ENCODE results near the gene SLC22A9.
"Not testable (repeated sequence)": the region's sequence is repeated elsewhere in the genome, so short reads cannot be mapped to it uniquely, and the experiment has no call there.

SLC22A9 gene

GRCh38 chr11:63406458-63406857, 36.9 kb downstream of the SLC22A9 start:
- DNase-seq (ENCODE audit: low read depth): no peak
- H3K4me3 ChIP-seq (ENCODE audit: low read depth, low read length): no peak overlapping the region
- no peak for TF ChIP-seq CTCF (conservative IDR thresholded peaks at IDR 0.05; ENCODE audit: low read depth, low read length)

- no peak for TF ChIP-seq CTCF (conservative IDR thresholded peaks at IDR 0.05; ENCODE audit: low read depth, low read length)
- H3K4me3 ChIP-seq (ENCODE audit: low read depth, low read length): no peak overlapping the region
- no peak for DNase-seq (ENCODE audit: low read depth)
Measured at GRCh38 chr11:63417174-63417852, 47.7 kb downstream of the SLC22A9 start.

GRCh38 chr11:63427971-63428508, 58.5 kb downstream of the SLC22A9 start:
- DNase-seq (ENCODE audit: low read depth): no peak
- TF ChIP-seq CTCF (conservative IDR thresholded peaks at IDR 0.05; ENCODE audit: low read depth, low read length): no peak
- H3K4me3 ChIP-seq (ENCODE audit: low read depth, low read length): no peak overlapping the region

GRCh38 chr11:63430731-63431130, 61.1 kb downstream of the SLC22A9 start:
- DNase-seq (ENCODE audit: low read depth); H3K4me3 ChIP-seq (ENCODE audit: low read depth, low read length): not testable (repeated sequence)

- not testable (repeated sequence) for H3K4me3 ChIP-seq (ENCODE audit: low read depth, low read length); DNase-seq (ENCODE audit: low read depth)
Measured at GRCh38 chr11:63435351-63435750, 65.8 kb downstream of the SLC22A9 start.

- not testable (repeated sequence) for DNase-seq (ENCODE audit: low read depth); H3K4me3 ChIP-seq (ENCODE audit: low read depth, low read length)
Measured at GRCh38 chr11:63435831-63436230, 66.2 kb downstream of the SLC22A9 start.

- no peak for DNase-seq (ENCODE audit: low read depth)
- H3K4me3 ChIP-seq (ENCODE audit: low read depth, low read length): no peak overlapping the region
- no peak for TF ChIP-seq CTCF (conservative IDR thresholded peaks at IDR 0.05; ENCODE audit: low read depth, low read length)
Measured at GRCh38 chr11:63443714-63444113, 74.1 kb downstream of the SLC22A9 start.

- no peak overlapping the region for H3K4me3 ChIP-seq (ENCODE audit: low read depth, low read length)
- TF ChIP-seq CTCF (conservative IDR thresholded peaks at IDR 0.05; ENCODE audit: low read depth, low read length): no peak
- no peak for DNase-seq (ENCODE audit: low read depth)
Measured at GRCh38 chr11:63444160-63444559, 74.6 kb downstream of the SLC22A9 start.

Data from choroid plexus epithelial cell (primary cell).